K562 (cell line): ENCODE measurements around the gene CNTD1. TPM values are rescaled to one million over a fixed set of nuclear protein-coding genes. Genes with fewer than 3 reads are reported as not detected.

ENCODE experiments used
- ATAC-seq: fragments of 200-7000 bp; cut with Tn5 transposase; 3 replicates; pipeline ENCODE4 v1.9.1; 2020; ENCODE audit warnings: moderate library complexity
- BruUV-seq: library from RNA; stranded (reverse); fragments of 400-500 nt; replicated peaks from 2 replicates; lab custom pipeline; 2021; lab: Mats Ljungman, UMichigan
- CTCF ChIA-PET: fragments of 300-600 bp; formaldehyde crosslinking; extraction: SDS; loops from one replicate; lab custom pipeline; 2021; ENCODE audit warnings: low intra/inter-chr PET ratio; lab: Yijun Ruan, JAX
- POLR2A ChIA-PET: fragments of 300-600, 350-650 bp; sonication (Branson Sonifier 250); formaldehyde crosslinking; extraction: SDS; loops from one replicate; lab custom pipeline; 2021; ENCODE audit warnings: antibody characterized with exemption, inconsistent platforms; lab: Yijun Ruan, JAX
- DNase-seq, 4 experiments: peaks; one replicate each; pipeline versions ENCODE4 v3.0.0 to v3.0.0-alpha.2; 2011 to 2018; ENCODE audit warnings: low spot score in 3 of 4, mixed read lengths in 3 of 4; ENCODE audit errors: extremely low read depth in 1 of 4
- FAIRE-seq: peaks from 2 replicates; lab custom pipeline; 2011; peaks lifted over from hg19 to GRCh38; lab: Jason Lieb, UNC
- H2AFZ ChIP-seq: 2 replicates; pipeline ENCODE4 v1.6.0; 2011; ENCODE audit warnings: low read depth, low read length, control low read depth, inconsistent platforms
- H3K27ac ChIP-seq: fragments of 200-600 bp; 3 replicates; pipeline ENCODE4 v1.8.0; 2011; ENCODE audit warnings: low read depth, mild to moderate bottlenecking, control low read depth, inconsistent platforms, low read length, moderate library complexity, mixed read lengths; ENCODE audit errors: extremely low read depth
- H3K27me3 ChIP-seq, 2 experiments: fragments of 300-600 bp in 1 of 2; 2 replicates in 1 of 2; 3 replicates in 1 of 2; pipeline versions ENCODE4 v1.6.0 to v1.8.0; 2011; ENCODE audit warnings: inconsistent platforms in 2 of 2, low read length in 2 of 2, mild to moderate bottlenecking in 1 of 2, mixed read lengths in 1 of 2, moderate library complexity in 1 of 2; ENCODE audit not compliant: control insufficient read depth in 2 of 2, insufficient read depth in 2 of 2
- H3K36me3 ChIP-seq: fragments of 300-600 bp; 3 replicates; pipeline ENCODE4 v1.8.0; 2011; ENCODE audit warnings: mild to moderate bottlenecking, low read length, inconsistent platforms; ENCODE audit not compliant: control insufficient read depth, insufficient read depth
- H3K4me1 ChIP-seq, 2 experiments: fragments of 200-600 bp in 1 of 2; replicated peaks in 1 of 2; 2 replicates in 1 of 2; 3 replicates in 1 of 2; pipeline versions ENCODE4 v1.5.1 to v1.8.0; 2011; ENCODE audit warnings: inconsistent platforms in 2 of 2, low read length in 2 of 2, mild to moderate bottlenecking in 1 of 2, mixed read lengths in 1 of 2, moderate library complexity in 1 of 2; ENCODE audit not compliant: control insufficient read depth in 2 of 2, insufficient read depth in 2 of 2
- H3K4me2 ChIP-seq: 2 replicates; pipeline ENCODE4 v1.6.1; 2011; ENCODE audit warnings: low read length, control low read depth, inconsistent platforms, mixed read lengths; ENCODE audit not compliant: insufficient read depth
- H3K4me3 ChIP-seq: fragments of 200-600 bp; sonication (generic), shearing (Covaris generic); 2 replicates; pipeline ENCODE4 v1.5.1; 2016; ENCODE audit warnings: control low read depth, inconsistent platforms
- H3K79me2 ChIP-seq: fragments of 200-600 bp; 3 replicates; pipeline ENCODE4 v1.8.0; 2011; ENCODE audit warnings: low read length, inconsistent platforms; ENCODE audit not compliant: control insufficient read depth, insufficient read depth
- H3K9ac ChIP-seq, 2 experiments: 2 replicates each; pipeline versions ENCODE4 v1.6.0 to v1.6.1; 2011; ENCODE audit warnings: low read depth in 2 of 2, low read length in 2 of 2, control low read depth in 1 of 2, inconsistent platforms in 1 of 2, mild to moderate bottlenecking in 1 of 2, mixed read lengths in 1 of 2; ENCODE audit not compliant: insufficient read depth in 1 of 2
- H3K9me1 ChIP-seq: one replicate; pipeline ENCODE4 v1.6.0; 2011; ENCODE audit warnings: inconsistent platforms, mild to moderate bottlenecking, low read length, moderate library complexity; ENCODE audit not compliant: control insufficient read depth, insufficient read depth
- H3K9me3 ChIP-seq: replicated peaks from 2 replicates; pipeline ENCODE4 v1.5.1; 2011; ENCODE audit warnings: low read depth, low read length, inconsistent platforms; ENCODE audit not compliant: control insufficient read depth, insufficient read depth
- H4K20me1 ChIP-seq: replicated peaks from 2 replicates; pipeline ENCODE4 v1.6.1; 2011; ENCODE audit warnings: low read length, inconsistent platforms, mixed read lengths; ENCODE audit not compliant: control insufficient read depth, insufficient read depth
- BRD9 ChIP-seq: fragments of 450-650 bp; IDR thresholded peaks from 2 replicates; pipeline ENCODE4 v1.6.1; 2018; ENCODE audit warnings: low read depth; ENCODE audit not compliant: partially characterized antibody
- CEBPG ChIP-seq, 3 experiments: fragments of 200-800 bp in 1 of 3; sonication (Bioruptor generic) in 1 of 3; sonication (generic) in 1 of 3; formaldehyde crosslinking in 1 of 3; IDR thresholded peaks in 2 of 3; conservative IDR thresholded peaks in 1 of 3; 2 replicates each; pipeline versions ENCODE4 v1.6.1 to v1.8.0; 2016 to 2022; ENCODE audit warnings: missing compliant biosample characterization in 2 of 3, missing genetic modification characterization in 2 of 3, mild to moderate bottlenecking in 1 of 3, missing genetic modification reagents in 1 of 3
- CGGBP1 ChIP-seq: fragments of 250-450 bp; sonication (Bioruptor Pico); IDR thresholded peaks from 2 replicates; pipeline ENCODE4 v1.9.0; 2021; ENCODE audit warnings: mild to moderate bottlenecking
- GTF2B ChIP-seq: IDR thresholded peaks from 2 replicates; pipeline ENCODE4 v1.6.1; 2011; ENCODE audit not compliant: insufficient read length; ENCODE audit errors: extremely low read depth
- MEF2D ChIP-seq: conservative IDR thresholded peaks from 2 replicates; pipeline ENCODE4 v1.6.1; 2016; ENCODE audit warnings: low read depth, missing genetic modification characterization, missing compliant biosample characterization
- RNF2 ChIP-seq: sonication (generic); IDR thresholded peaks from 2 replicates; pipeline ENCODE4 v1.6.1; 2016
- ZNF445 ChIP-seq: fragments of 250-450 bp; sonication (Bioruptor Pico); IDR thresholded peaks from 2 replicates; pipeline ENCODE4 v1.4.0; 2020; ENCODE audit warnings: low read depth, mild to moderate bottlenecking, moderate library complexity
- ZNF584 ChIP-seq: fragments of 200-800 bp; sonication (Bioruptor generic); IDR thresholded peaks from 2 replicates; pipeline ENCODE4 v1.6.1; 2016; ENCODE audit warnings: low read depth, mild to moderate bottlenecking, missing genetic modification characterization, missing compliant biosample characterization
- WGBS: fragments of 100-300 bp; shearing (Covaris generic); methylation state at CpG from one replicate; pipeline ENCODE4 v1.1.6; 2016; ENCODE audit warnings: low coverage, mixed read lengths; ENCODE audit not compliant: insufficient coverage; ENCODE audit errors: missing lambda C conversion rate; 5-methylcytosine and 5-hydroxymethylcytosine counted together
- in situ Hi-C: fragments of 300-500 bp; cut with MboI; formaldehyde crosslinking; loops from 4 replicates; pipeline ENCODE4 v1.15.0; 2018; ENCODE audit warnings: inconsistent platforms, mixed read lengths
- intact Hi-C: fragments of 100-400 bp; cut with micrococcal nuclease; formaldehyde crosslinking; loops from 2 replicates; pipeline ENCODE4 v1.14.2; 2022
- polyA plus RNA-seq, 8 experiments: library from polyadenylated mRNA; depleted of rRNA in 4 of 8; stranded (reverse) in 5 of 8; unstranded in 3 of 8; fragments of >200 nt; fragmentation: Nextera tagmentation in 2 of 8; fragmentation: Illumina TruSeq in 1 of 8; extraction: Ambion mirVana in 2 of 8; extraction: Trizol in 1 of 8; gene quantifications; 2 replicates each; pipeline versions ENCODE4 v1.2.1 to v1.2.3, GENCODE V29; 2011 to 2014; ENCODE audit warnings: inconsistent platforms in 1 of 8, missing spikeins in 1 of 8
- total RNA-seq, 7 experiments: library from RNA; depleted of rRNA in 6 of 7; stranded (reverse); fragments of >200 nt in 6 of 7; fragmentation: Illumina TruSeq in 2 of 7; extraction: Trizol in 2 of 7; gene quantifications; 2 replicates each; pipeline versions ENCODE4 v1.2.1 to v1.2.3, GENCODE V29; 2011 to 2021; ENCODE audit warnings: low replicate concordance in 1 of 7

The CNTD1 gene
- total and polyA plus RNA-seq, 9 of the 15 experiments (the other 6 are each of a cell fraction or from before 2014, with no cell fraction given): 0.12 to 0.86 (median 0.41) TPM; not detected in 1

GRCh38 chr17:42804918-42805367 lies 6.3 kb downstream of the CNTD1 start:
- CTCF ChIA-PET: no interaction called here
- peaks cover 10% of the 10 kb centered on the region; the same call in 1 of the 3 replicates for H3K36me3 ChIP-seq
- POLR2A ChIA-PET: interaction anchor here (0.6 to 2.6 kb wide), 3 partner anchors 10 to 132 kb away, joined by 3 to 7 read pairs (median 3); no protein-coding TSS in a partner anchor
- no peak overlapping the region for H3K27ac ChIP-seq
- WGBS: 79% methylated on average over 1 of the region's 1 CpG
- H3K4me3 ChIP-seq: no peak overlapping the region
- no peak for DNase-seq
- no peak overlapping the region for H2AFZ ChIP-seq
- H3K9me1 ChIP-seq: no peaks in the 10 kb centered on the region
- H3K9me3 ChIP-seq: no peaks in the 10 kb centered on the region
- H4K20me1 ChIP-seq: no peaks in the 10 kb centered on the region
- no peaks in the 10 kb centered on the region for H3K79me2 ChIP-seq
- BruUV-seq: no TSS peak
- ATAC-seq: no peak
- no peaks in the 10 kb centered on the region for H3K27me3 ChIP-seq
- peaks cover 0 to 11% of the 10 kb centered on the region in 2 experiments; a peak in 3 of 5 replicates for H3K4me1 ChIP-seq
- no peak overlapping the region for H3K4me2 ChIP-seq
- TF ChIP-seq RNF2 (no peak), CEBPG (CRISPR knock-in tag; IDR thresholded peaks at IDR 0.05) (no peak), CEBPG (tag; conservative IDR thresholded peaks at IDR 0.05 in 1 of 2, IDR thresholded peaks at IDR 0.05 in 1 of 2) (no peak), ZNF584 (CRISPR knock-in tag) (no peak), CGGBP1 (CRISPR knock-in tag) (no peak), MEF2D (tag) (no peak), GTF2B (no peak), BRD9 (no peak), ZNF445 (CRISPR knock-in tag) (no peak)
- no peak for FAIRE-seq
- intact Hi-C loops: no loop called here
- no peak overlapping the region for H3K9ac ChIP-seq
- in situ Hi-C loops: no loop called here
